ACC112 (cell line): Measurements from ENCODE around the gene GLG1.
"Not testable (repeated sequence)": the region's sequence is repeated elsewhere in the genome, so short reads cannot be mapped to it uniquely, and the experiment has no call there.

Experiments
- H2AFZ ChIP-seq: fragments of 200-600 bp; sonication (generic); one replicate; pipeline ENCODE4 v1.6.0; 2017; ENCODE audit warnings: antibody characterized with exemption, low read length; ENCODE audit not compliant: unreplicated experiment
- H3K27ac ChIP-seq: fragments of 200-600 bp; sonication (generic); 2 replicates; pipeline ENCODE4 v1.5.1; 2014; ENCODE audit warnings: low read depth, mild to moderate bottlenecking, antibody characterized with exemption, low read length, moderate library complexity
- H3K27me3 ChIP-seq: fragments of 200-600 bp; sonication (generic); 2 replicates; pipeline ENCODE4 v1.6.1; 2014; ENCODE audit warnings: mild to moderate bottlenecking, antibody characterized with exemption, low read length, moderate library complexity, mixed read lengths; ENCODE audit not compliant: insufficient read depth
- H3K36me3 ChIP-seq: fragments of 200-600 bp; sonication (generic); 2 replicates; pipeline ENCODE4 v1.6.1; 2016; ENCODE audit warnings: mild to moderate bottlenecking, antibody characterized with exemption, low read length, moderate library complexity, mixed read lengths; ENCODE audit not compliant: insufficient read depth
- H3K4me1 ChIP-seq: fragments of 200-600 bp; sonication (generic); one replicate; pipeline ENCODE4 v1.6.1; 2016; ENCODE audit warnings: low read length, mixed read lengths; ENCODE audit not compliant: insufficient read depth, unreplicated experiment, control insufficient read depth
- H3K4me3 ChIP-seq: fragments of 200-600 bp; sonication (generic); 2 replicates; pipeline ENCODE4 v1.5.1; 2014; ENCODE audit warnings: mild to moderate bottlenecking, low read depth, low read length
- H3K79me2 ChIP-seq: fragments of 200-600 bp; sonication (generic); one replicate; pipeline ENCODE4 v1.6.0; 2016; ENCODE audit warnings: low read length; ENCODE audit not compliant: control insufficient read depth, unreplicated experiment, insufficient read depth

The GLG1 gene

GRCh38 chr16:74606521-74607309, at the start of gene GLG1:
Gene GLG1 (minus strand): TSS chr16:74607114. CDS start chr16:74607094, 20 bp downstream.
- peaks cover 25% of the 10 kb centered on the region for H3K4me1 ChIP-seq
- no peaks in the 10 kb centered on the region for H3K36me3 ChIP-seq
- peak within 1 kb of the TSS; percentile 88 for H2AFZ ChIP-seq
- peak within 1 kb of the TSS; percentile 80 for H3K27ac ChIP-seq
- peak within 1 kb of the TSS; percentile 99 for H3K4me3 ChIP-seq
- H3K79me2 ChIP-seq, result peaks cover 48% of the 10 kb centered on the region
- no peaks in the 10 kb centered on the region for H3K27me3 ChIP-seq

GRCh38 chr16:74654536-74655050, 47.7 kb upstream of the GLG1 start:
- Histone ChIP-seq H3K4me1 (peaks cover 22% of the 10 kb centered on the region), H3K27ac (no peak overlapping the region), H2AFZ (no peak overlapping the region), H3K27me3 (no peaks in the 10 kb centered on the region), H3K4me3 (no peak overlapping the region), H3K79me2 (peaks cover 77% of the 10 kb centered on the region), H3K36me3 (peaks cover 27% of the 10 kb centered on the region)

GRCh38 chr16:74652883-74653282, 46.0 kb upstream of the GLG1 start:
- not testable (repeated sequence) for H2AFZ ChIP-seq, H3K27me3 ChIP-seq, H3K4me3 ChIP-seq
- H3K79me2 ChIP-seq, result peaks cover 72% of the 10 kb centered on the region
- H3K27ac ChIP-seq, result 0 out of 2 replicates have a peak overlapping the region, but pooled peaks have one; percentile 31
- H3K4me1 ChIP-seq, result peaks cover 19% of the 10 kb centered on the region
- H3K36me3 ChIP-seq, result peaks cover 15% of the 10 kb centered on the region; the same call in 1 of the 2 replicates

GRCh38 chr16:74652249-74652648, 45.3 kb upstream of the GLG1 start:
- H3K27ac ChIP-seq, result no peak overlapping the region

GRCh38 chr16:74651841-74652240, 44.9 kb upstream of the GLG1 start:
- no peak overlapping the region for H3K4me3 ChIP-seq
- H3K36me3 ChIP-seq, result peaks cover 15% of the 10 kb centered on the region; the same call in 1 of the 2 replicates

More at GRCh38 chr16:74652249-74652648, 45.3 kb upstream of the GLG1 start:
- H3K4me3 ChIP-seq, result no peak overlapping the region
- peaks cover 65% of the 10 kb centered on the region for H3K79me2 ChIP-seq
- peaks cover 19% of the 10 kb centered on the region for H3K4me1 ChIP-seq
- peaks cover 15% of the 10 kb centered on the region; the same call in 1 of the 2 replicates for H3K36me3 ChIP-seq
- no peak overlapping the region for H2AFZ ChIP-seq
- H3K27me3 ChIP-seq, result no peaks in the 10 kb centered on the region

GRCh38 chr16:74650966-74651567, 44.2 kb upstream of the GLG1 start:
- H3K36me3 ChIP-seq, result peaks cover 15% of the 10 kb centered on the region; the same call in 1 of the 2 replicates
- peaks cover 60% of the 10 kb centered on the region for H3K79me2 ChIP-seq
- no peak overlapping the region for H2AFZ ChIP-seq
- H3K27me3 ChIP-seq, result no peaks in the 10 kb centered on the region
- peaks cover 19% of the 10 kb centered on the region for H3K4me1 ChIP-seq
- no peak overlapping the region for H3K4me3 ChIP-seq
- H3K27ac ChIP-seq, result no peak overlapping the region

More at GRCh38 chr16:74651841-74652240, 44.9 kb upstream of the GLG1 start:
- Histone ChIP-seq H3K27ac (no peak overlapping the region), H3K79me2 (peaks cover 61% of the 10 kb centered on the region), H3K27me3 (no peaks in the 10 kb centered on the region), H2AFZ (no peak overlapping the region), H3K4me1 (peaks cover 19% of the 10 kb centered on the region)

- peaks cover 19% of the 10 kb centered on the region; the same call in 1 of the 2 replicates for H3K36me3 ChIP-seq
Measured at GRCh38 chr16:74649839-74650504, 43.1 kb upstream of the GLG1 start.

GRCh38 chr16:74641969-74642368, 35.1 kb upstream of the GLG1 start:
- no peak overlapping the region for H2AFZ ChIP-seq
- peaks cover 13% of the 10 kb centered on the region for H3K4me1 ChIP-seq
- no peak overlapping the region for H3K4me3 ChIP-seq
- peaks cover 22% of the 10 kb centered on the region for H3K79me2 ChIP-seq
- peaks cover 29% of the 10 kb centered on the region for H3K36me3 ChIP-seq
- no peak overlapping the region for H3K27ac ChIP-seq
- H3K27me3 ChIP-seq, result no peaks in the 10 kb centered on the region

More at GRCh38 chr16:74649839-74650504, 43.1 kb upstream of the GLG1 start:
- no peak overlapping the region for H3K27ac ChIP-seq
- no peaks in the 10 kb centered on the region for H3K27me3 ChIP-seq
- no peak overlapping the region for H3K4me3 ChIP-seq
- H3K79me2 ChIP-seq, result peaks cover 62% of the 10 kb centered on the region
- H3K4me1 ChIP-seq, result peaks cover 21% of the 10 kb centered on the region
- no peak overlapping the region for H2AFZ ChIP-seq

GRCh38 chr16:74637742-74638453, 31.0 kb upstream of the GLG1 start:
- Histone ChIP-seq H3K4me1 (no peaks in the 10 kb centered on the region), H3K4me3 (no peak overlapping the region), H3K27ac (no peak overlapping the region), H3K27me3 (no peaks in the 10 kb centered on the region), H3K36me3 (peaks cover 20% of the 10 kb centered on the region), H3K79me2 (no peaks in the 10 kb centered on the region), H2AFZ (no peak overlapping the region)

- no peaks in the 10 kb centered on the region for H3K27me3 ChIP-seq
- no peaks in the 10 kb centered on the region for H3K79me2 ChIP-seq
- H2AFZ ChIP-seq, result no peak overlapping the region
- H3K27ac ChIP-seq, result no peak overlapping the region
- H3K4me1 ChIP-seq, result no peaks in the 10 kb centered on the region
- H3K4me3 ChIP-seq, result no peak overlapping the region
- H3K36me3 ChIP-seq, result peaks cover 31% of the 10 kb centered on the region
Measured at GRCh38 chr16:74635303-74635702, 28.4 kb upstream of the GLG1 start.
